Measurements from ENCODE around the gene GLT6D1.
"Not testable (repeated sequence)": the region's sequence is repeated elsewhere in the genome, so short reads cannot be mapped to it uniquely, and the experiment has no call there.

Gene GLT6D1

DNA sequence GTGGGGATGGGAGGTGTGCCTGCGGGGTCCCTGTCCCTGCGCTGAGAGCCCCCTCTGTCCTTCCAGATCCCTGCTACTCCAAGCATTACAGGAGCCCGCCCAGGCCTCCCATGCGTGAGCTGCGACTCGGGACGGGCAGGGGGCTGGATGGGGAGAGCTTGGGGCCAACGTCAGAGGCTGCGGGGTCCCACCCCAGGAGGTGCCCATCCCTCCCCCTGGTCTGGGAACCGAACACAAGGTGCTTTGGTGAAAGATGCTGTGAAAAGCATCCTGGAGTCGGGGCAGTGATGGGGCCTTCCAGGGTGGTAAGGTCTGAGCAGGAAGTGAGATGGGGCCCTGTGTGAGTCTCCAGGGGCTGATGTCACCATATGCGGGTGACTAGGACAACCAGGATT, 26.5 kb upstream of the GLT6D1 start:
- no peak for DNase-seq (ENCODE audit: low read depth in 2 of 3, low spot score in 2 of 3)

DNA sequence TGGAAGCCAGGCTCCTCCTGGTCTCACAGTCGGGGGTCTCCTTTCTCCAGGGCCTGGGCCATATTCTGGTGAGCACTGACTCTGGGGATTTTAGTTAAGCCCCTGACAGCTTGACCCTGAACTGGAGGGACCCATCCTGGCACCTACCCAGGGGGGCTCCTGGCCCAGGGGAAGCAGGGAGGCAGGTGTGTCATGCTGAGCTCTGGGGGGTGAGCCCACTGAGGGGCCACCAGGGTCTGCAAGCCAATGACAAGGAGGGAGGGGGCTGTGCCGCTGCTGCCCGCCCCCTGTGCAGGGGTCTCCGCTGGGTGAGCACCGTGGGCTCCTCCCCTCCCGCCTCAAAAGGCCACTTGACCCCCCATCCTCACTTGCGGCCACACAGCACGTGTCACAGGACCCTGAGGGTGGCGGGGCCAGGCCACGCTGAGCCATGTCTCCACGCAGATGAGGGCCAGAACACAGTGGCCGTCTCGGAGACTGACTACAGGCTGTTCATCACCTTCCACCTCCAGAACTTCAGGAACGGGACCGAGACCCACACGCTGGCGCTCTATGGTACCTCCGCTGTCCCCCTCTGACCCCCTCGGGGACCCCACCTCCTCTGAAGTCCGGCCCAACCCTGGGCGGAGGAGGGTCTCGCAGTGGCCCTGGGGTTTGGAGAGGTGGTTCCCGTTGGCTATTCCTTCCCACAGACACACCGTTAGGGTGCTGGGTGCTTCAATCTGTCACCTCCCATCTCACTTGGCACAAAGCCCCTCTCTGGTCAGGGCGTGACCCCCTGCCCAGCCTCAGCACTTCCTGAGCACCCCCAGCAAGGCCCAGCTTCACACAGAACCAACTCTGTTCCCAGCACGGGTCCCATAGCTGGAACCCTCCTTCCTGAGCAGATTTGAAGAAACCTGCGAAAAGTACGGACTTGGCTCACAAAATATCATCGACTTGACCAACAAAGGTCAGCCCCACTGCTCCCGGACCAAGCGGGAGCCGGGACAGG, 25.8 kb upstream of the GLT6D1 start:
- no peak for DNase-seq (ENCODE audit: low read depth in 2 of 3, low spot score in 2 of 3)

DNA sequence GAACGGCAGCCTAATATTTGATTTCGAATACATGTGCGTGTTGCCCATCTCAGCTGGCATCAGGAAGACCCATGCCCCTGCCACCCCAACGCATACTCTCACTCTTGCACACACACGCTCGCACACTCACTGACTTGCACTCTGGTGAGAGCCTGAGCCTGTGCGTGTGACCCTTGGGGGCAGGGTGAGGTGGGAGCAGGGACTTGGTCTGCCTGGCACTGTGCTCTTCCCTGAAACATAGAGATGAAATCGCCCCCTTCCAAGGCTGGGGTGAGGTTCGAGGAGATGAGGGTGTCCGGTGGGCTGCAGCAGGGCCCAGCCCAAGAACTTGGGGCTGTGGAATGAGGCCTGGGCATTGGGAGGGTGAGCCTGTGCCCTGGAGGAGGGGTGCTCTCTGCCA, 24.9 kb upstream of the GLT6D1 start:
- DNase-seq (ENCODE audit: low read depth in 2 of 3, low spot score in 2 of 3), result no peak

DNA sequence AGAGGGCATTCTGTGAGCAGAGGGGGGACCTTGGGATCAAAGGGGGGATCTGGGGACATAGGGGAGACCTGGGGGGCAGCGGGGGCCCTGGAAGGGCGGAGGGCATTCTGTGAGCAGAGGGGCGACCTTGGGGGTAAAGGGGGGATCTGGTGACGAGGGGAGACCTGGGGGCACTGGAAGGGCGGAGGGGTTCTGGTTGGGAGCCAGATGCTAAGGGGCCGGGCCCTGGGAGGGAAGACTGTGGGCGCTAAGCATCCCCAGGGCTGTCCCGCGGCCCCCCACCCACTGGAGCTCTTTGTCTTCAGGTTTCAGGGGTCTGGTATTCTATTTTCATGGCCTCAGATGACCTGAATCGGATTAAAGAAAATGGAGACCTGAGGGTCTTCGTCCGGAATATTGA, 24.5 kb upstream of the GLT6D1 start:
- no peak for DNase-seq (ENCODE audit: low read depth in 2 of 3, low spot score in 2 of 3)

DNA sequence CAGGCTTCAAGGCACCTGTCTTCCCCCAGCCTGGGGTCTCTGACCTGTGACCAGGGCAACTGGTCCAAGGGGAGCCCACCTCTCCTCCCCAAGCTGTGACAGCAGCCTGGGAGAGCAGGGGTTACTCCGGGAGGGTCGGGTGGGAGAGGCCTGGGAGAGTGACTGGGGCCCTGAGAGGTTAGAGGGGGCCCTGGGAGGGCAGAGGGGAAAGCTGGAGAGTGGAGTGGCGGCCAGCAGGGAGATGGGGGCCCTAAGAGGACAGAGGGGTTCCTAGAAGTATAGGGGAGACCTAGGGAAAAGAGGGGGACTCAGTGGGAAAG, 24.1 kb upstream of the GLT6D1 start:
- no peak for DNase-seq (ENCODE audit: low read depth in 2 of 3, low spot score in 2 of 3)

DNA sequence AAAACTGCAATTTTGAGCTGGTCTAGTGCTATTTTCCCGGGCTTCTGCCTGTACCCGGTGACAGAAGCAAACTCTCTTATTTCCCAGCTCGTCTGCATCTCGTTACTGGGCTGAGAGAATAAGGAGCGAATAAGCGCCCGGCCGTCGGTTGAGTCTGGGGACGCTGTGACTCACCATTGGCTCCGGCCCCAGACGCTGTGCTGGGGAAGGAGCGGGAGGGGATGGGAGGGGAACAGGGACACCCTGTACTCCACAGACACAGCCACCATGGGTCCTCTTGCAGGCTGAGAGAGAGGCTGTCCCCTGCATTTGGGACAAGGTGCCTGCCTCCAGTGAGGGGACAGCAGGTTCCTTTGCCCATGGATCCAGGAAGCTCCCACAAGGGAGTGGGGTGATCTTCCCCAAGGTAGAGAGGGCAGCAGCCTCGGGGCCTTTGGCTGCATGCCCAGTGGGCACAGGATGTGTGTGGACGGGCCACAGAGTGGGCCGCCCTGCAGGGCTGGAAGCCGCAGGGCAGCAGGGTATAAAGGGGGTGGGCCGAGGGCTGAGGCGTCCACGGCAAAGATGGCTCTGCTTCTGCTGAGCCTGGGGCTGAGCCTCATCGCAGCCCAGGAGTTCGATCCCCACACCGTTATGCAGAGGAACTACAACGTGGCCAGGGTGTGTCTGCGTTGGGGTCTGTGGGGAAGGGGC, 23.6 kb upstream of the GLT6D1 start, which contains the start of gene LCN9:
Gene LCN9 (plus strand): TSS at position 552 of the 693 bp plus-strand sequence. CDS start 13 bp downstream, at position 565.
- no peak for DNase-seq (ENCODE audit: low read depth in 2 of 3, low spot score in 2 of 3)

DNA sequence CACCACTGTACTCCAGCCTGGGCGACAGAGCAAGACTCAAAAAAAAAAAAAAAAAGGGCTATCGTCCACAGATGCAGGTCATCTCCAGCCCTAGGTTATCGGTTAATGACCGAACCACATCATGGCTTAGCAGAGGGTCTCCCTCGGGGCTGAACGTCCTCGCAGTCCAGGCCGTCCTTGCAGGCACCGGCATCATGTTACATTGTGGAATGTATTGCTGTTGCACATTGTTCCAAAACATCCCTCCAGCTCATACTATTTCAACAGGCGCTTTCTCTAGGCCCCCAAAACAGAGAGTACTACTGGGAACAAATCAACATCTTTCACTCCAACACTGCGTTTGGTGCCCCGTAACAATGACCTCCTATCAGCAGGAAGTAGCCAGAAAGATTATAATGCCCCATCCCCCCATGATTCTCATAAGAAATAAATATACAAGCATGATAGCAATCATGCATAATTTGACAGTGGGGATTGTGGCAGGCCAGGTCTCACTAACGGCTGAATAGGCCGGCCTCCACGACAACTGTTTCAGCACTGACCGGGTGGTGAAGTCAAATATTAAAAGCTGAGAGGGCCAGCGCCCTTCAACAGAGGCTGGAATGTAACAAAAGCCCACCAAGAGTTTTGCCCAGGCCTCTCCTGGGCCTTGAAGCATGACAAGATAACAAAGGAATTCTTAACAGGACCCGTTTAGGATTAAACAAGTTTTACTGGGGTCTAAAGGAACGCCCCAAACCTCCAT, 22.6 kb upstream of the GLT6D1 start:
- DNase-seq (ENCODE audit: low read depth in 2 of 3, low spot score in 2 of 3), result no peak

DNA sequence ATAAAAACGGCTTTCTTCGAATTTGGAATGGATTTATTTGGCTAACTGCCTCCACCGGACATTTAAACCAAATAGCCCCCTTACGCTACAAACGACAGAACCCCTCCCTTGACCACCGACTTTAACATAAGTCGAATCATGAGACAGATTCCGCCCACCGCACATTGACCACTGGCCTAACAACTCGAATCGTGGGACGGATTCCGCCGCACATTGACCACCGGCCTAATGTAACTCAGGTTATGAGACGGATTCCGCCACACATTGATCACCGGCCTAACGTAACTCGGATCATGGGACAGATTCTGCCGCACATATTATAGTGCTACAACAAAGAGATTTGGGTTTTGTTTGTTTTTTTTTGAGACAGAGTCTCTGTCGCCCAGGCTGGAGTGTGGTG, 21.1 kb upstream of the GLT6D1 start:
- DNase-seq (ENCODE audit: low read depth in 2 of 3, low spot score in 2 of 3), result no peak

DNA sequence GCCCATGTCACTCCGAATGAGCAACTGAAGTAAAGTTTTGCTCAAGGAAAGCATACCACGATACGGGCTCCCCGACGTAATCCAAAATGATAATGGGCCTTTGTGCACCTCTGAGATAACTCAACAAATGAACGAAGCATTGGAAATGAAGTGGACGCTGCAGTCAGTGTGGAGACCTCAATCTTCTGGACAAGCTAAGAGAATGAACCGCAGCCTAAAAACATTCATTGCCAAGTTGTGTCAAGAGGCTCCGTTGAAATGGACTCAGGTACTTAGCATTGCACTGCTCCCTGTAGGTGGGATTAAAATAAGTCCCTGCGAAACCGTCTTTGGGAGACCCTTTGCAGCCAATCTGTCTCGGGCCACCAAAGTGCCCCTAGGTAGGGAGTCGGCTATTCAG, 19.9 kb upstream of the GLT6D1 start:
- DNase-seq (ENCODE audit: low read depth in 2 of 3, low spot score in 2 of 3), result no peak

DNA sequence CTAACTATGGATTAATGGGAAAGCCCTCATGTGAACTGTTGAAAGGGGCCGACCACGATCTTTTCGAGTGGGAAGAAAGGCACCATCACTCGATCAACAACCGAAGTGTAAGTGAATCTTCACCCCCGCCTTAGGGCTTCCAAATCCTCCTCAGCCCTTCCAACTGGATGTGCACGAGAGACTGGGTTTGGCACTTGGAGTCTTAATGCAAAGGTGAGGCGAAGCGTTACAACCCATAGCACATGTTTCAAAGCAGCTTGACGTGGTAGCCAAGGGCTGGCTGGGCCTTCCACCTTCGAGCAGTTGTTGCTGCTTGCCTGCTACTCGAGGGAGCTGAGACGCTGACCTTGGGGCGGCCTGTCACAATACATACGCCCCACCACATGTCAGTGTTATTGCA, 18.1 kb upstream of the GLT6D1 start:
- no peak for DNase-seq (ENCODE audit: low read depth in 2 of 3, low spot score in 2 of 3)

DNA sequence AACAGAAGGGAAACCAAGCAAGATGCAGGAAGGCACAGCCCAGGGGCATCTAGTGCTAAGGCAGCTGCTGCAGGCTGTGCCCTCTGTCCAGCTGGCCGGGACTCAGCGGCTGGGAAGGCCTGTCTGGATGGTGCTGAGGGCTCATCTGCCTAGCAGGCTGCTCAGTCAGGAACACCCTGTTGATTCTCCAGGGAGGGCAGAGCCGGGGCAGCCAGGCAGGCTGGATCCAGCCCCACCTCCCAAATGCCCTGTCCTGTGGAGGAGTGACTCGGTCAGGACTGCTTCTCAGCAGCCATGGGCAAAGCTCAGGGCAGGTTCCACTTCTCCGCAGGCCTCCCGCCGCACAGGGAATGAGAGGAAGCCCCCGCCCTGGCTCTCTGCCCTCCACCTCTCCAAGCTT, 16.0 kb upstream of the GLT6D1 start:
- DNase-seq (ENCODE audit: low read depth in 2 of 3, low spot score in 2 of 3), result no peak

DNA sequence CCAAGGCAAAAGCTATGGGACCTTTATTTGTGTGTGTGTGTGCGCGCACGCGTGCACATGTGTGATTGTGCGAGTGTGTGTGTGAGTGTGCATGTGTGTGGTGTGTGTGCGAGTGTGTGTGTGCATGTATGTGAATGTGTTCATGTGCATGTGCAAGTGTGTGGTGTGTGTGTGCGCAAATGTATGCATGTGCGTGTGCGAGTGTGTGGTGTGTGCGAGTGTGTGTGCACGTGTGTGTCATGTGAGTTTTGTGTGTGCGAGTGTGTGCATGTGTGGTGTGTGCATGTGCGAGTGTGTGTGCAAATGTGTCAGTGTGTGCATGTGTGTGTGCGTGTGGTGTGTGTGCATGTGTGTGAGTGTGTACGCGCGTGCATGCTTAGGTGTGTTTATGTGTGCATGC, 11.1 kb upstream of the GLT6D1 start:
- no peak for DNase-seq (ENCODE audit: low read depth in 2 of 3, low spot score in 2 of 3)

DNA sequence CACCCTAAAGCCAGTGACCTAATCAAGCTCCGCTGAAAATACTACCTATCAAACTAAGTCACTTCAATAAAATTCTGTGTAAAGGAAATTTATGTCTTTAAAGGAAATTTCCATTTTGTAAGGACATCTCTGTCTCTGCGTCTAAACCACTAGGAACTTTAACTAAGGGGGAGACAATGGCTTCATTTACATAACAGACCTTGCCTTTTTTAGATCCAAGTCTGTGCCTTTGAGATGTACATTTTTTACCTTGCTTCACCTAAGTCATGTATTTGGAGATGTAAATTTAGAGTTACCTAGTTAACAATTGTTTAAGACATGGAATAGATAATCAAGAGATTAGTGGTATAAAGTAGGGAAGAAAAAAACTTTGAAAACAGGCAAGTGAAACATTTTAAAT, 10.2 kb upstream of the GLT6D1 start:
- DNase-seq (ENCODE audit: low read depth in 2 of 3, low spot score in 2 of 3), result no peak

DNA sequence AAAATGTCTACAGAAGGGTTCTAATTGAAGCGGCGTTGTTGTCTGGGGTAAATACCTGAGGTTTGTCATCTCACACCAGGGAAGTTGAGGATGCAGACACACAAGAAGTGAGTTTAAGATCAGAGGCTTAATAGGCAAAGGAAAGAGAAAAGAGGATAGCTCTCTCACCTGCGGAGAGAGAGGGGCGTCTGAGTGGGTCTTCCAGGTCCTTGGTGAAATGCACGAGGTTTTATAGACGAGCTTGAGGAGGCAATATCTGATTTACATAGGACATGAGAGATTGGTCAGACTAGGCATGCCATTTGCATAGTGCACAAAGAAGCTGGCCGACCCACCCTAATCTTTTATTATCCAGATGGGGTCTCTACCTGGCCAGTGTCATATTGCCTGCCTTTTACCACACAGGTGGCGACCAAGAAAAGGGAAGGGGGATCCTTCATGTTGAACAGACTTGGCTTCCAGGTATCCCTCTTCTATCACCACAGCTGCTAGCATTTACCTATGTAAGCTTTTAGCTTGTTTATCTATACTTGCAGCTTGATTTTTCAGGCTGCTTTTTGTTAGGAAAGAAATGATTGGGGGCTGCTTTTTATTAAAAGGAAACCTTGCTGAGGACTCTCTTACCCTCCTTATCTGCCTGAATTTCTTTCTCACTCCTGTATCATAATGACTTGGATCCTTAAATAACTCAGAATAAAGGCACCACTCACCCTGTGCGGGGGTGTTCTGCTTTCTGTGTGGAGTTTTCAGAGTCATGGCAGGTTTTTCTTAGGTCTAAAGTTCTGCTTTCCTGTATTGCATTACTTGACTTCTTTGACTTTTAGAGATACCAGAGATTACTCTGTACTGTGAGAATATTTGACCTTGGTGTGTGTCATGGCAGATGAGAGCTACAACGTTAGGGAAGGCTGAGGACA, 9.4 kb upstream of the GLT6D1 start:
- no peak for DNase-seq (ENCODE audit: low read depth in 2 of 3, low spot score in 2 of 3)

DNA sequence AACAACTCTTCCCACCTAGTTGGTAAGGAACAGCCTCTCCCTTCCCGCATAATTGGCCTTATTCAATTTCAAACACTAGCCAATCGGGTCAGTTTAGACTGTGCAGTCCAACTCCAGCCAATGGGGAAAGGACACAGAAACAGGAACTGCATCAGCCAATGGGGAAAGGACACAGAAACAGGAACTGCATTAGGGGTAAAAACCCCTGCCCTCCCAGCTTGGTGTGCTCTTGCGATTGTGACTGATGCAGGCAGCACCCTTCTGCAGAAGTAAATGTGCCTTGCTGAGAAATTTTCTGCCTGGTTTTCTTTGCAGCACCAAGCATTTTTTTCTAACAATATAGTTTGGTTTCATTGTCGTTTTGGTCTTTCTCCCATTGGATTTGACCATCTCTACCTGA, 8.5 kb upstream of the GLT6D1 start:
- DNase-seq (ENCODE audit: low read depth in 2 of 3, low spot score in 2 of 3), result no peak

DNA sequence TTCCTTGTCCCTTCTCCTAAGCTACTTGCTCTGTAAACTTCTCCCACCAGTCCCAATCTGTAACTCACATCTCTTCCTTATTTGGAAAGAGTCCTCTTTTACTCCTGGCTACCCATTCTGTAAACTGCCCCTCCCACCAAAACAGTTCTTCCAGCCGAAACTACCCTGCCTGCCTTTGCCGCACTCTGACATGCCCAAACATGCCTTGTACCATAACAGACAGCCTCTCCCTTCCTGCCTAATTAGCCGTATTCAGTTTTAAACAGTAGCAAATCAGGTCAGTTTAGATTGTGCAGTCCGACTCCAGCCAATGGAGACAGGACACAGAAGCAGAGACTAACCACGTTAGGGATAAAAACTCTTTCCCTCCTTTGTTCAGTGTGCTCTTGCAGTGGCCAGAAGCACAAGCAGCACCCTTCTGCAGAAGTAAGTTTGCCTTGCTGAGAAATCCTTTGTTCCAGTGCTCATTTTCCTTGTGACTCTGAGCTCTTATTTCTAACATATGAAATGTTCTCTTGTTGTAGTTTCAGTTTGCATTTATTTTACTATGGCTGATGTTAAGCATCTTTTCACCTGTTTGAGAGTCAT, 5.4 kb upstream of the GLT6D1 start:
- DNase-seq (ENCODE audit: low read depth in 2 of 3, low spot score in 2 of 3), result no peak

DNA sequence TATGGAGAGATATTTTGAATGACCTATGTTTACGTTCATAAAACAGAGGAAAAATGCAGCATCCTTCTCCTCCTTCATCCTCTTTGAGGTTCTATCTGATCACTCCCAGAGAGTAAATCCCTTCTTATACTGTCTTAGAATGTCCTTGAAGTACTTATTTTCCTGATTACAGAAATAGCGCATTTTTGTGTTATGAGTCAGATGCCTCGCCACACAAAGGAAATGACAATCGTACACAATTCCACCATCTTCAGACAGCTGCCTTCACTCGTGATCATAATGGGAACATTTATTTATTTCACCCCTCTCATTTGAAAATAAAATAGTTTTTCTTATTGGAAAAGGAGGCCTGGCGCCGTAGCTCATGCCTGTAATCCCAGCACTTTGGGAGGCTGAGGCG, 2.4 kb upstream of the GLT6D1 start:
- DNase-seq (ENCODE audit: low read depth in 2 of 3, low spot score in 2 of 3), result no peak

DNA sequence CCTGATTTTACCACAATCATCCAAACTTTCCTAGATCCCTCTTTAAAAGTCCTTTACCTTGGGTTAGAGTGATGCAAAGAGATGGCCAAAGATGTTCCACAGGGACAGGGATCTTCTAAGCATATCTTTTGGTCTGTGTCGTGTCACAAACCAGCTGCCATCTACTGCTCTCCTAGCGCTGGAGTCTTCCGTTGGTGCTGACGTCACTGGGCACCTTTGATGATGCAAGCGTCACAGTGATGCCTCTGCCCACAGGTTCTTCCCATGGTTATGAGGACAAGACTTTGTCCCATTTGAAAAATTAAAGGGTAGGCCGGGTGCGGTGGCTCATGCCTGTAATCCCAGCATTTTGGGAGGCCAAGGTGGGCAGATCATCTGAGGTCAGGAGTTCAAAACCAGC, 1.7 kb upstream of the GLT6D1 start:
- no peak for DNase-seq (ENCODE audit: low read depth in 2 of 3, low spot score in 2 of 3)

DNA sequence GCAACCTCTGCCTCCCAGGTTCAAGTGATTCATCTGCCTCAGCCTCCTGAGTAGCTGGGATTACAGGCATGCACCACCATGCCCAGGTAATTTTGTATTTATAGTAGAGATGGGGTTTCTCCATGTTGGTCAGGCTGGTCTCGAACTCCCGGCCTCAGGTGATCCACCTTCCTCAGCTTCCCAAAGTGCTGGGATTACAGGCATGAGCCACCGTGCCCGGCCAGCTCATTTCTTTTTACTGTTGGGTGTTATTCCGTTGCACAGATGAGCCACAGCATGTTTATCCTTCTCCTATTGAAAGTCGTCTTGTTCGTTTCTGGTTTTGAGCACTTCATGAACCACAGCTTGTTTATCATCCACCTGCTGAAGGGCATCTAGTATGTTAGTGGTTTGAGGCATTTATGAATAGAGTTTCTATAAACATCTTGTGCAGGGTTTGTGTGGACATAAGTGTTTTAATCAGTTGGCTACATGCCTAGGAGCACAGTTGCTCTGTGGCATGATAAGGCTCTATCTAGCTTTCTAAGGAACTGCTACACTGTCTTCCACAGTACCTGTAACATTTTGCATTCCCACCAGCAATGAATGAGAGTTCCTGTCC, 2.3 kb downstream of the GLT6D1 start:
- not testable (repeated sequence) for DNase-seq (ENCODE audit: low read depth in 2 of 3, low spot score in 2 of 3)

DNA sequence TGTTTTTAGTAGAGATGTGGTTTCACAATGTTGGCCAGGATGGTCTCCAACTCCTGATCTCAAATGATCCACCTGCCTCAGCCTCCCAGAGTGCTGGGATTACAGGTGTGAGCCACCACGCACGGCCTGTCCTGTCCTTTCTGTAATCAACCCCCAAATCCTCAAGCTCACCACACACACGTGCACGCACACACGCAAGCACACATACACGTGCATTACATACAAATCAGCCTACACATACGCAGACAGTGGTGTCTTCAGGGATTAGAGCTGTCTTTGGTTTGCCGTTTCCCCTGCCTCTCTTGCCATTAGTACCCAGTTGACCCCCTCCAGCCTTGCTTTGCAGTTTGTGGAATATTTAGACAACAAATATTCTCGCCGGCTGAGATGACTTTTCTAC, 6.5 kb downstream of the GLT6D1 start:
- DNase-seq (ENCODE audit: low read depth in 2 of 3, low spot score in 2 of 3), result no peak

Measured in activated CD8-positive, alpha-beta memory T cell treated with anti-CD3 and anti-CD28 coated beads for 48 hours (primary cell).